Measurements from ENCODE around the gene HMGCS2. TPM values are rescaled to one million over a fixed set of nuclear protein-coding genes. Genes with fewer than 3 reads are reported as not detected.

The HMGCS2 gene
- total RNA-seq: not detected in 2 replicates

GRCh38 chr1:119768778-119769177 is at the start of gene HMGCS2:
Gene HMGCS2 (minus strand): TSS chr1:119768905. CDS start chr1:119768844, 61 bp downstream.

DNA sequence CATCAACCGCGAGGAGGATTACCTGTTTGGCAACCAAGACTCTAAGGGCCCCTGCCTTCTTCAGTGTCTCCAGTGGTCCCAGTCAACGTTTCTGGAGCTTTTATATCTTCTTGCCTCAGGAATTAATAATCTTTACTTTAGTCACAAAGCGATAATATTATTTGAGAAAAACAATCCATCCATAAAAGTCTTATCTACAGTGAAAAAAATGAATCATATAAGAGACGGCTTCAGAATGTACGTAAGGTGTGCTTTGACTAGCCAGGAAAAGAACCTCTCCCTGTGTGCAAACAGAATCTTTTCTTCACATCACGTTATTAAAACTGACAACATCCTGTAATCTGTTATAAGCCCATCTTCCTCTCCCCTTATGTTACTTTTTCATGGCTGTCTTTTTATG is 42.7 kb upstream of the HMGCS2 start, which contains the start of gene REG4:
REG4 (minus strand) TSS at position 74 of the 400 bp plus-strand sequence. CDS start 2,691 bp downstream, outside the sequence.

DNA sequence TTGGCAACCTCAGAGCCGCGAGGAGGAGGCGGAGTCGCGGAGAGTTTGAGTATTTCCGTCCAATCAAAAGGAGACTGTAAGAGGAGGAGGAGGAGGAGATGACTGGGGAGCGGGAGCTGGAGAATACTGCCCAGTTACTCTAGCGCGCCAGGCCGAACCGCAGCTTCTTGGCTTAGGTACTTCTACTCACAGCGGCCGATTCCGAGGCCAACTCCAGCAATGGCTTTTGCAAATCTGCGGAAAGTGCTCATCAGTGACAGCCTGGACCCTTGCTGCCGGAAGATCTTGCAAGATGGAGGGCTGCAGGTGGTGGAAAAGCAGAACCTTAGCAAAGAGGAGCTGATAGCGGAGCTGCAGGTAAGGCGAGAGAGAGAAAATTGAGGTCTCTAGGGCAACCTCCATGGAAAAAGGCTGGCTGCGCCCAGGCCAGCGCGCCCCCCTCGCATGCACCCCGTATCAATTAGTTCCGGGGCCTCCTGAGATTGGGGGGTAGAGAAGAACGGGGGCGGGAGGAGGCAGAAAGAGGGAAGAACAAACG is 56.8 kb downstream of the HMGCS2 start, which contains the start of gene PHGDH:
PHGDH (plus strand) TSS at position 131 of the 538 bp plus-strand sequence; CDS start at position 220, 89 bp downstream.

Other genes with a start within 250 kb of the HMGCS2 start
- gene ZNF697, start 120.6 kb downstream of the HMGCS2 start, total RNA-seq: 19.9 and 25.9 TPM in 2 replicates
- gene PHGDH, start 57.0 kb downstream of the HMGCS2 start, total RNA-seq: 209 and 321 TPM in 2 replicates
- not detected in 2 replicates for gene REG4, start 42.6 kb upstream of the HMGCS2 start, total RNA-seq
- not detected in 2 replicates for gene ADAM30, start 127.6 kb upstream of the HMGCS2 start, total RNA-seq

Data from uterine smooth muscle cell (primary cell).